HG02981 (cell line): Measurements from ENCODE around the gene GPR137B.

ENCODE experiments used
- ATAC-seq: cut with Tn5 transposase; IDR thresholded peaks from one replicate; pipeline ENCODE4 v1.9.1; 2021; ENCODE audit warnings: mild to moderate bottlenecking, moderate library complexity; ENCODE audit not compliant: unreplicated experiment

Gene GPR137B, protein sequence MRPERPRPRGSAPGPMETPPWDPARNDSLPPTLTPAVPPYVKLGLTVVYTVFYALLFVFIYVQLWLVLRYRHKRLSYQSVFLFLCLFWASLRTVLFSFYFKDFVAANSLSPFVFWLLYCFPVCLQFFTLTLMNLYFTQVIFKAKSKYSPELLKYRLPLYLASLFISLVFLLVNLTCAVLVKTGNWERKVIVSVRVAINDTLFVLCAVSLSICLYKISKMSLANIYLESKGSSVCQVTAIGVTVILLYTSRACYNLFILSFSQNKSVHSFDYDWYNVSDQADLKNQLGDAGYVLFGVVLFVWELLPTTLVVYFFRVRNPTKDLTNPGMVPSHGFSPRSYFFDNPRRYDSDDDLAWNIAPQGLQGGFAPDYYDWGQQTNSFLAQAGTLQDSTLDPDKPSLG

DNA sequence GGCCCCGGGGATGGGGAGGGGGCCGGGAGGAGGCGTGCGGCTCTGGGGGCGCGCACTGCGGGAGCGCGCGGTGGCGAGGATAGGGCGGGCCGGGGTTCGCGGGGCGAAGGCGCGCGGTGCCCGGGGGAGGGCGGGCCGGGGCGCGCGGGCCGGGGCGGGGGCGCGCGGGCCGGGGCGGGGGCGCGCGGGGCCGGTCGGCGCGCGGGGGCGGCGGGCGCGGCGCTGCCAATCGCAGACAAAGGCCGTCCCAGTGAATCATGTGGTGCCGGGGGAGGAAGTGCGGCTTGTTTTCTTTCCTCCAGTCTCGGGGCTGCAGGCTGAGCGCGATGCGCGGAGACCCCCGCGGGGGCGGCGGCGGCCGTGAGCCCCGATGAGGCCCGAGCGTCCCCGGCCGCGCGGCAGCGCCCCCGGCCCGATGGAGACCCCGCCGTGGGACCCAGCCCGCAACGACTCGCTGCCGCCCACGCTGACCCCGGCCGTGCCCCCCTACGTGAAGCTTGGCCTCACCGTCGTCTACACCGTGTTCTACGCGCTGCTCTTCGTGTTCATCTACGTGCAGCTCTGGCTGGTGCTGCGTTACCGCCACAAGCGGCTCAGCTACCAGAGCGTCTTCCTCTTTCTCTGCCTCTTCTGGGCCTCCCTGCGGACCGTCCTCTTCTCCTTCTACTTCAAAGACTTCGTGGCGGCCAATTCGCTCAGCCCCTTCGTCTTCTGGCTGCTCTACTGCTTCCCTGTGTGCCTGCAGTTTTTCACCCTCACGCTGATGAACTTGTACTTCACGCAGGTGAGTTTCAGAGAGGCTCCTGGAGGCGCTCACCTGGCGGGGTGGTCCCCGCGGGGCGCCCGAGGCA, at the start of gene GPR137B:
Gene GPR137B (plus strand): TSS at position 287 of the 851 bp plus-strand sequence. CDS start 84 bp downstream, at position 371.
- ATAC-seq, result peak; percentile 64

DNA sequence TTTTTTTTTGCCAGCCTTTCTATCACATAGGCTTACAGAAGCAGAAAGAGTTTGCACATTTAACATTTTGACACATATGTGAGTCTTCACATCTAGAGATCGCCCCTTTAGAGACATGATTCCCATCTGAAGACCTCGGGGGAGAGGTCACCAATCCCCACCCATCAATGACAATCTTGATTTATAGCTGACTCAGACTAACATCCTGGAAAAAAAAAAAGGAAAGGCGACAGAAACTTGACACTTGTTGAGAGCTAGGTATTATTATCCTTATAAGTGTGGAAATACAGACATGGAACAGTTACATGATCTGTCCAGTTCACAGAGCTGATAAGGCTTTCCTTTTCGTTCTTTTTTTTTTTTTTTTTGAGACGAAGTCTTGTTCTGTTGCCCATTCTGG, 49.4 kb upstream of the GPR137B start:
- ATAC-seq, result no peak

DNA sequence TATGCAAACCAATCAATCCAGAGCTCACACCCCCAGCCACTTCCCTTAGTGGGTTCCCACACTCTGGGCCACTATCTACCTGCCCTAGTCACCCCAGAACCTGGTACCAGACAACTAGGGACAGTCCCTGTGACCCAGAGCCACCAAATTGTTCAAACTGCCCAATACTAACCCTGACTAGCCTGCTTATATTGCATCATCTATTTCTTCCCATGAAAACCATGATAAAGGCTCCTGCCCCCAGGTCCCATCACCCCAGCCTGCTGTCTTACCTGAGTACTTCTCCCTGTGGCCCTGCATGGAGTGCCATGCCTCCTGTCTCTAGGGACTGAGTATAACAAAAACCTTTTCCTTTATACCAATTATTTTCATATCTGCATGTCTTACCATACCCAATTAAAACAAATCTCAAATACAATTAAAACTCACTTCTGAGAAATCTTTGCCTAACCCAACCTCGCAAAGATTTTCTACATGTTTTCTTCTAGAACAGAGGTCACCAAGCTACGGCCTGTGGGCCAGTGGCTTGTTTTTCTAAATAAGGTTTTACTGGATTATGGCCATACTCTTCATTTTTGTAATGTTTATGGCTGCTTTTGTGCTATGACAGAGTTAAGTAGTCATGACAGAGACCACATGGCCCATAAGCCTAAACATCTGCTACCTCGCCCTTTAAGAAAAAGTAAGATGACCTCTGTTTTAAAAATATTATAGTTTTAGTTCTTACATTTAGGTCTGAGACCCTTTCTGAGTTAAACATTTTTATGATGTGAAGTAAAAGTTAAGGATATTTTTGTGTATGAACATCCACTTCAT, 46.4 kb upstream of the GPR137B start:
- ATAC-seq, result no peak

DNA sequence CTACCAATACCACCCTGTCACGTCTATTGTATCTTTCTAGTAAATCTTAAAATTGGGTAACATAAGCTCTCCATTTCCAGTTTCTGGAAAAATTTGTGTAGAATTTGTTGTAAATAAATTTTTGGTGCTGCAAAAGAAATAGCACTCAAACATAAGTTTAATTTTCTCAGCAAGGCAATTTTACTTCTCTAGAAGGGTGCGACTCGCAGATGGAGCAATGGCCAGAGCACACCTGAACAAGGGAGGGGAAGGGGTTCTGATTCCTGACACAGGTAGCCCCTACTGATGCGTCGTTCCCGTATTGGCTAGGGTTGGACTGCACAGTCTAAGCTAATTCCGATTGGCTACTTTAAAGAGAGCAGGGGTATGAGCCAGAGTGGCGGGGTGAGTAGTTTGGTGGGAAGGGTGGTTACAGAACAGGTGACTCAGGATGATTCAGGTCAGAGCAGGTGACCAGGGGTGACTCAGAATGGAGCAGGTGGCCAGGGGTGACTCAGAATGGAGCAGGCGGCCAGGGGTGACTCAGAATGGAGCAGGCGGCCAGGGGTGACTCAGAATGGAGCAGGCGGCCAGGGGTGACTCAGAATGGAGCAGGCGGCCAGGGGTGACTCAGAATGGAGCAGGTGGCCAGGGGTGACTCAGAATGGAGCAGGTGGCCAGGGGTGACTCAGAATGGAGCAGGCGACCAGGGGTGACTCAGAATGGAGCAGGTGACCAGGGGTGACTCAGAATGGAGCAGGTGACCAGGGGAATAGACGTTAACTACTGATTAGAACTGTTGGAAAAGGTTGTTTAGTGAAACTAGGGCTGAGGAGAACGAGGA, 45.5 kb upstream of the GPR137B start:
- peak; percentile 80 for ATAC-seq

DNA sequence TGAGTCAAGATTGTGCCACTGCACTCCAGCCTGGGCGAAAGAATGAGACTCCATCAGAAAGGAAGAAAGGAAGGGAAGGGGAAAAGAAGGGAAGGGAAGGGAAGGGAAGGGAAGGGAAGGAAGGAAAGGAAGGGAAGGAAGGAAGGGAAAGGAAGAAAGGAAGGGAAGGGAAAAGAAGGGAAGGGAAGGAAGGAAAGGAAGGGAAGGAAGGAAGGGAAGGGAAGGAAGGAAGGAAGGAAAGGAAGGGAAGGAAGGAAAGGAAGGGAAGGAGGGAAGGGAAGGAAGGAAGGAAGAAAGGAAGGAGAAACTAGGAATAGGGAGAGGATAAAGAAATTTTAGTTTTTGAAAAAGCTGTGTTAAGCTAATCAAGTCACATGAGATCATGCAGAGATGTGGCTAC, 44.1 kb upstream of the GPR137B start:
- no peak for ATAC-seq

DNA sequence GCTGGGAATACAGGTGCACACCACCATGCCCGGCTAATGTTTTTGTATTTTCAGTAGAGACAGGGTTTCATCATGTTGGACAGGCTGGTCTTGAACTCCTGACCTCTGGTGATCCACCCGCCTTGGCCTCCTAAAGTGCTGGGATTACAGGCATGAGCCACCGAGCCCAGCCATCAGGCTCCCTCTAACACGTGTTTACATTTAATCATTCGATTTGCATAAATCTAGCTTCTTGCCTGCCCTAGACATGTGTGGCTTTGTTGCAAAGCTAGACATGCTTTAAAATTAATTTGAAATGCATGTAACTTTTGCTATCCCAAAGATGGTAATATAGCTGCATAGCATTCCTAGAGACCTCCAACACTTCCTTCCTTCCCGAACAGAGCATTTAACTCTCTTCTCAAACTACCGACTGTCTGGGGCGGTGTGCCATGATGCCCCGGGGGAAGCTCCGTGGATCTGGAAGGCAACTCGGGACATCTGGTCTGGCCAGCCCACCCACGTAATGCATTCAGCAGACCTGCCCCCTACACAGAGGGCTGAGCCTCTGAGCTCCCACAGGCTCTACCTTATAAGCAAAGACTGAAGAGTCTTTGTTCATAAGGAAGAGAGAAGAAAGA, 42.9 kb upstream of the GPR137B start:
- ATAC-seq, result no peak

DNA sequence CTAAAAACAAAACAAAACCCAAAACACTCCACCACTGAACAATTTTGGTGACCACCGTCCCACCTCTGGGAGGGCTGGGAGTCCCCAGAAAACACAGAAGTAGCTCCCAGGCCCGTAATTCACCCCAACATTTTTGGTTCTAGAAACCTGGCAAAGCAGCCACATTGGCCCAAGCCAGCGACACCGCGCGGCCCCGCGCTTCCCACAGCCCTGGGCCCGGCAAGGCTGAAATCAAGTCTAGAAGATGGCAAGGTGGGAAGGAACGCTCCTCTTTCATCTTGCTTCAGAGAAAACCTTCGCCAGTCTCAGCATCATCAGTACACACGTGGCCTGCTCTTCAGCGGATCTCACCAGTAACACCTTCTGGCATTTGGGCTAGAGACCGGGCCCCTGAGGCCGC, 41.5 kb upstream of the GPR137B start:
- no peak for ATAC-seq

DNA sequence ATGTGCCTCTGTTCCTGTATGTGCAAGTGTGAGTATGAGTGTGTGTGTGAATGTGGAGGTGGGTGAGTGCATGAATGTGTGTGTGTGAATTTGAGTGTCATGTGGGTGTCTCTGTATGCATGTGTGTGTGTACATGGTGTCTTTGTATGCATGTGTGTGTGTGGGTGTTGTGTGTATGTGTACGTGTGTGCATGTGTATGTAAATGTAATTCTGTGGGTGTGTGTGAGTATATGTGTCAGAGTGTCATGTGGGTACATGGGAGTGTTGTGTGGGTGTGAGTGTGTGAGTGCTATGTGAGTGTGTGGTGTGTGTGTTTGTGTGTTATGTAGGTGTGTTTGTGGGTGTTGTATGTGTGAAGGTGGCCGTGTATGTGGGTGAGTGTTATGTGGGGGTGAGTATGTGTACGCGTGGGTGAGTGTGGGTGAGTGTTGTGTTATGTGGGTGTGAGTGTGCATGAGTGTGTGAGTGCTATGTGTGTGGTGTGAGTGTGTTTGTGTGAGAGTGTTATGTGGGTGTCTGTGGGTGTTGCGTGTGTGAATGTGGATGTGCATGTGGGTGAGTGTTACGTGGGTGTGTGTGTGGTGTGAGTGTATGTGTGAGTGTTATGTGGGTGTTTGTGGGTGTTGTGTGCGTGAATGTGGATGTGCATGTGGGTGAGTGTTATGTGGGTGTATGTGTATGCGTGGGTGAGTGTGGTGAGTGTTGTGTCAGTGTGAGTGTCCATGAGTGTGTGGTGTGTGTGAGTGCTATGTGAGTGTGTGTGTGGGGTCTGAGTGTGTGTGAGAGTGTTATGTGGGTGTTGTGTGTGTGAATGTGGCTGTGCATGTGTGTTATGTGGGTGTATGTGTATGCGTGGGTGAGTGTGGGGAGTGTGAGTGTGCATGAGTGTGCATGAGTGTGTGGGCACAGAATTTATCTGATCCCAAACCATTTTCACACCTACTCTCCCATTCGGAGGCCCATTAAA, 40.8 kb upstream of the GPR137B start:
- no peak for ATAC-seq

DNA sequence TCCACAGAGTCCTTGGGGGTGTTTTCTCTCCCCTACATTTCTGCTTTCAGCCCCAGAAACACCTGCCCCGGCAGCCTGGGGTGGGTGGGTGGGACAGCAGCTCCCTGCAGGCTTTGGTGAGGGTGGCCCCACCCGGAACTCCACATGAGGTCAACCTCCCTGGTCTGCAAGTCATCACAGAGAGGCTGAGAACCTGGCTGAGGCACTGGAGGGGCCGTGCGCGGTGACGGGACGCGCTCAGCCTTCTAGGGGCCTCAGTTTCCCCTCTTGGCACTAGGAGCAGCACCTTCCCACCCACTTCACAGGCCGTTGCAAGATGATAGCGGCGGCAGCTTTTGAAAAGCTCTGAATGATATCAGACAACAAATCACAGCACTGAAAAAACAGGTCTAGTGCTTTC, 39.7 kb upstream of the GPR137B start:
- no peak for ATAC-seq

DNA sequence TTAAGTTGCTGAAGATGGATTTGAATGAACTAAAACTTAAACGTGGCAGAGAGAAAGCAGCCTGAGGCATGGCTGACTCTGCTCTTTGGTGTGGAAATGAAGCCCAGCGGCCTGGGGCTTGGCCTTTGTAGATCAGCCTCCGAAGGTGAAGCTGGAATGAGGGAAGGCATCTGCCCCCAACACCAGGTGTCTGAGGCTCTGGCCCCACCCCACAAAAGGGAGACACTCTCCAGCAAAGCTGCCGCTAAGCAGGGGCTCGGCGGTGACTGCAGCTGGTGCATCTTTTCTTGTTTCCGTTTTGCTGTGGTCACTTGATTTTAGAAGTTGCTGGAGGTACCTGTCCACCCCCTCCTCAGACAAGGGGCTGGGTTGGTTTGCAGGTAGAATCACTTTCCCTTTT, 39.3 kb upstream of the GPR137B start:
- ATAC-seq, result no peak

DNA sequence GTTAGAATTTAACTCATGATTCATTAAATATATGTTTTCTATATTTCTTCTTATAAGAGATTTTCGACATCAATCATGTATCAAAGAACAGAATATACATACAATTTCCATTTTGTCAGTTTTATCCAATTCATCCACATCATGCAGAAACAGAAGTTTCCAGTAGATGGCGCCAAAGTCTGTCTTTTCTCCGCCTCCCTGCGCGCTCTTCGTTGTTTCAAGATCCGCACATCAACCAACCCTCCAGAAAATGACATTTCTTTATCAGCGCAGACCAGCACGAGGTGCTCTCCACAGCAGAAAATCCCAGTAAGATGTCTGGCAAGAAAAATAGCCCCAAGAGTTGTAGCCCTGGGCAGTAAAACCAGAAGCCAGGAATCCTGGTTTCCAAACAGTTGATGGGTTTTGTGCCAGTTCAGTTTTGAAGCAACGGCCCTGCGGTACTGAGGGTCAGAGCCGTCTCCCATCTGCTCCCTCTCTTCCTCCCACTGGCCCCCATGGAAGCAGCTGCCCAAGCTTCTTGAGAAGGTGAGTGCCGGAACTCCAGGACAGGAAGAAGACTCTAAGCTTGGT, 38.6 kb upstream of the GPR137B start:
- no peak for ATAC-seq

DNA sequence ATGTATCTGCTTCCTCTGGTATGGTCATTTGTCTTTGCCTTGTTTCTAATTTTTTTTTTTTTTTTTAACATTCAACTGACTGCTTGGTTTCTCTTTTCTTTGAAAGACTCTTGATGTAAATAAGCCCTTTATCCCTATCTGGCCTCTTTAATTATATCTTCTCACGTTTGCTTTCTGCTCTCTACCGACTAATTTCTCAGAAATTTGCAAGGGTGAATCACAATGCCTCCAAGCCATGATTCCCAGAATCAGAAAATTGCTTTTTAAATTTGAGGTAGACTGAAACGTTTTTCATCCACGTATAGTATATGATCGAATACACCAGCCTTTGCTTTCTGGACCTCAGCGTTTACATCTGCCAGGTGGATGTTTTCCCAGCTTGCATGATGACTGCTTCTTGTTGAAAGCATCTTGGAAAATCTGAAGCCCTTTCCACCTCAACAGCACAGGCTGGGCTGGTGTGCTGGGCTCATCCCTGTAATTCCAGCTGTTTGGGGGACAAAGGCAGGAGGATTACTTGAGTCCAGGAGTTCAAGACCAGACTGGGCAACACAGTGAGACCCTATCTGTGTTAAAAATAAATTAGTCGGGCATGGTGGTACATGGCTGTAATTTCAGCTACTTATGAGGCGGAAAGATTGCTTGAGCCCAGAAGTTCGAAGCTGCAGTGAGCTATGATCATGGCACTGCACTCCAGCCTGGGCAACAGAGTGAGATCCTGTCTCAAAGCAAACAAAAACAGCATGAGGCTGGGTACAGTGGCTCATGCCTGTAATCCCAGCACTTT, 35.0 kb upstream of the GPR137B start:
- no peak for ATAC-seq

DNA sequence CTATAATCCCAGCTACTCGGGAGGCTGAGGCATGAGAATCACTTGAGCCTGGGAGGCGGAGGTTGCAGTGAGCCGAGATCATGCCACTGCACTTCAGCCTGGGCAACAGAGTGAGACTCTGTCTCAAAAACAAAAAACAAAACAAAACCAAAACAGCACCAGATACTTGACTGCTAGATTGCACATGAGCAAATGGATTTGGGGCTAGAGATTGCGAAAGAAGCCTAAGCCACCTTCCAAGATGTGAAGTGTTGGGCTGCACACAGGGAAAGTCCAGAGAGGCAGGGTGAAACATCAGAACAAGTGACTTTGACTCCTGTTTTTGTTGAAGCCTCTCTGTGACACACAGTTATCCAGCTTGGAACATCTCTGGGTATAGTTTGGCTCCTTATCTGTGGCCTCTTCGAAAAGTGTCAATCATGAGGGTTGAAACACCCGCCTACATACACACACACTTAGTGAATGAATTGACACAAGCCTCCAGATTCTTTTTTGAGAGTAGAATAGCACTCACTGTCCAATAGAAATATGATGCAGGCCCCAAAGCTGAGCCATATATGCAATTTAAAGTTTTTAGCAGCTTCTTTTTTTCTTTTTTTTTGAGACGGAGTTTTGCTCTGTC, 34.2 kb upstream of the GPR137B start:
- ATAC-seq, result no peak

DNA sequence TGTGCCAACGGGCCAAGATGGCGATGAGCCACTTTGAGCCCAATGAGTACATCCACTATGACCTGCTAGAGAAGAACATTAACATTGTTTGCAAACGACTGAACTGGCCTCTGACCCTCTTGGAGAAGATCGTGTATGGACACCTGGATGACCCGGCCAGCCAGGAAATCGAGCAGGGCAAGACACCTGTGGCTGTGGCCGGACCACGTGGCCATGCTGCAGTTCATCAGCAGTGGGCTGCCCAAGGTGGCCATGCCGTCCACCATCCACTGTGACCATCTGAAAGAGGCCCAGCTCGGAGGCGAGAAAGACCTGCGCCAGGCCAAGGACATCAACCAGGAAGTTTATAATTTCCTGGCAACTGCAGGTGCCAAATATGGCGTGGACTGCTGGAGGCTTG, 32.2 kb upstream of the GPR137B start:
- ATAC-seq, result no peak

DNA sequence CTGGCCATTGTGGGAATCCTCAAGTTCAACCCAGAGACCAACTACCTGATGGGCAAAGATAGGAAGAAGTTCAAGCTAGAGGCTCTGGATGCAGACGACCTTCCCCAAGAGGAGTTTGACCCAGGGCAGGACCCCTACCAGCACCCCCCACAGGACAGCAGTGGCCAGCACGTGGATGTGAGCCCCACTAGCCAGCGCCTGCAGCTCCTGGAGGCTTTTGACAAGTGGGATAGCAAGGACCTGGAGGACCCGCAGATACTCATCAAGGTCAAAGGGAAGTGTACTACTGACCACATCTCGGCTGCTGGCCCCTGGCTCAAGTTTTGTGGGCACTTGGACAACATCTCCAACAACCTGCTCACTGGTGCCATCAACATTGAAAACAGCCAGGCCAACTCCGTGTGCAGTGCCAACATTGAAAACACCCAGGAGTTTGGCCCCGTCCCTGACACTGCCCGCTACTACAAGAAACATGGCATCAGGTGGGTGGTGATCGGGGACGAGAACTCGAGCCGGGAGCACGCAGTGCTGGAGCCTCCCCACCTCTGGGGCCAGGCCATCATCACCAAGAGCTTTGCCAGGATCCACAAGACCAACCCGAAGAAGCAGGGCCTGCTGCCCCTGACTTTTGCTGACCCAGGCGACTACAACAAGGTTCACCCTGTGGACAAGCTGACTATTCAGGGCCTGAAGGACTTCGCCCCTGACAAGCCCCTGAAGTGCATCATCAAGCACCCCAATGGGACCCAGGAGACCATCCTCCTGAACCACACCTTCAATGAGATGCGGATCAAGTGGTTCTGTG, 30.6 kb upstream of the GPR137B start:
- ATAC-seq, result no peak

DNA sequence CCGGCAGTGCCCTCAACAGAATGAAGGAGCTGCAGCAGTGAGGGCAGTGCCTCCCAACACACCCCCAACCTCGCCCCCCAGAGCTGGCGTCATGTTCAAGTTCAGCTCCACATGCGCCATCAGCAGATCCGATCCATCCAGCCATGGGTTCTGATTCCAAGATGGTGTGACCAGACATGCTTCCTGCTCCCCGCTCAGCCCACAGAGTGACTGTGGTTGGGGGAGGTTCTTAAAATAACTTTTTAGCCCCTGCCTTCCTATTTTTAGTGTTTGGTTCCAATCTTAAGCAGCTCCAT, 30.1 kb upstream of the GPR137B start:
- no peak for ATAC-seq
